Glomerular visceral epithelial cell (primary cell): ENCODE data around the gene CAST.

Experiments
- DNase-seq: peaks from one replicate; pipeline ENCODE4 v3.0.0-alpha.2; 2016; ENCODE audit errors: extremely low spot score

Gene CAST

DNA sequence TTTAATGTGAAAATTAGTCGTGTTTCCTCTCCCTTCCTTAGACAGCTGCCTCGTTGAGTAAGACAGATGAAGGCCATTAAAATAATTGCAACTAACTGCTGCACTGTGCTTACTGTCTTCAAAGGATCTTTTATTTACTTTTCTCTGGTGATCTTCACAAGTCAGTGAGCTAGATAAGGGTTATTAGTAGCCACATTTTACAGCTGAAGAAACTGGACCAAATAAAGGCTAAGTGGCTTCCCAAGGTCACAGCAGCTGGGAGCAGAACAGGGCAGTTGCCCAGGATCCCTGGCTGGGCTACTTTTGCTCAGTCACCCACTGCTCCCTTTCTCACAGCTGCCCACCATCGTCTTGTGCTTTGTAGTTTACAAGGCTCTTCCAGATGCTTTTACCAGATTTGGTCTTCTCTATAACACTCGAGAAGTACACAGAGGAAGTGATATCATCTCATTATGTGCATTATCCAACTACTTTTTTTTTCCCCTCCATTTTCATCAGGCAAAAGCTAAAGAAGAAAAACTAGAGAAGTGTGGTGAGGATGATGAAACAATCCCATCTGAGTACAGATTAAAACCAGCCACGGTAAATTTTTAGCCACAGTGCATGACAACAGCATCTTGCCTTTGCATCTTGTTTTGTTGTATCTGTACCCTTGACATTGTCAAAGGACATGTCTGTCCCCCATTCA is 83.8 kb downstream of the CAST start:
- DNase-seq: no peak

DNA sequence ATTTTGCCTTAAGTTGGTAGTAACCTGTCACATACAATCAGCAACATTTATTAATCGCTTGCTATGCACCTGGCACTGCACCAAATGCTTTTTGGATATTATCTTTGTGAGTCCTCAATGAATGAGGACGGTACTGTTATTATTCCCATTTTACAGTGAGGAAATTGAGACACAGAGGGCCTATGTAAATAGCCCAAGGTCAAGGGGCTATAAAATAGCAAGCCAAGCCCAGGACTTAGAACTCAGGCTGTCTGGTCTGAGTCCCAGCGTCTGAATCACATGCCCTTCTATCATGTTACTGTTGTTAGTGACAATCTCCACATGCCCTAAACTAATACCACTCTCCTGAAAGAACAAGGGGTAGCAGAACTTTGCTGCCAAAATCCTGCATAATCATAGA is 85.5 kb downstream of the CAST start:
- DNase-seq: no peak

DNA sequence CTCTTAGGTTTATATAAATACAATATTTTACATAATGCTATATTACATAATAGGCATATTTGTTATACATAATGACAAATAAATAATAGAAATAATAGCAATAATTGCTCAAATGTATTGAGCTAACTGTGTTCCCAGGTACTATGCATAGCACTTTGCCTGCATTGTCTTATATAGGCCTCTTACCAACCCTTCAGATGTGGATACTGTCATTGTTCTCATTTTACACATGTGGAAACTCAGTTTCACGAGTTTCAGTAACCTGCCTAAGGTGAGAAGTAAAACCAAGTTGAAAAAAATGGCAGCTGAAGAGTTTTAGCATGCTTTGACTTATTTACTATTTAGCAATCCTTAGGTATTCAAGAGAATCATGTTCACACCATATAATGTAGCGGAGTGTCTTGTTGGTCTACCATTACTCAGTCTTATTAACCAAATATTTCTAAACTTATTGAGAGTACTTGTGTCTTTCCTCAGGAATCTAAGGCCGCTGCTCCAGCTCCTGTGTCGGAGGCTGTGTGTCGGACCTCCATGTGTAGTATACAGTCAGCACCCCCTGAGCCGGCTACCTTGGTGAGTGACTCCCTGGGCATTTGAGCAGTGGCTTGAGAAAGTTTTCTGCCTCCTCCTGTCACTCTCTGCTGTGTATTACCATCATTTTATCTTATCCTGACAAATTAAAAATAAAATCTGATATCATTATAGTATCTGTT is 88.1 kb downstream of the CAST start:
- no peak for DNase-seq

DNA sequence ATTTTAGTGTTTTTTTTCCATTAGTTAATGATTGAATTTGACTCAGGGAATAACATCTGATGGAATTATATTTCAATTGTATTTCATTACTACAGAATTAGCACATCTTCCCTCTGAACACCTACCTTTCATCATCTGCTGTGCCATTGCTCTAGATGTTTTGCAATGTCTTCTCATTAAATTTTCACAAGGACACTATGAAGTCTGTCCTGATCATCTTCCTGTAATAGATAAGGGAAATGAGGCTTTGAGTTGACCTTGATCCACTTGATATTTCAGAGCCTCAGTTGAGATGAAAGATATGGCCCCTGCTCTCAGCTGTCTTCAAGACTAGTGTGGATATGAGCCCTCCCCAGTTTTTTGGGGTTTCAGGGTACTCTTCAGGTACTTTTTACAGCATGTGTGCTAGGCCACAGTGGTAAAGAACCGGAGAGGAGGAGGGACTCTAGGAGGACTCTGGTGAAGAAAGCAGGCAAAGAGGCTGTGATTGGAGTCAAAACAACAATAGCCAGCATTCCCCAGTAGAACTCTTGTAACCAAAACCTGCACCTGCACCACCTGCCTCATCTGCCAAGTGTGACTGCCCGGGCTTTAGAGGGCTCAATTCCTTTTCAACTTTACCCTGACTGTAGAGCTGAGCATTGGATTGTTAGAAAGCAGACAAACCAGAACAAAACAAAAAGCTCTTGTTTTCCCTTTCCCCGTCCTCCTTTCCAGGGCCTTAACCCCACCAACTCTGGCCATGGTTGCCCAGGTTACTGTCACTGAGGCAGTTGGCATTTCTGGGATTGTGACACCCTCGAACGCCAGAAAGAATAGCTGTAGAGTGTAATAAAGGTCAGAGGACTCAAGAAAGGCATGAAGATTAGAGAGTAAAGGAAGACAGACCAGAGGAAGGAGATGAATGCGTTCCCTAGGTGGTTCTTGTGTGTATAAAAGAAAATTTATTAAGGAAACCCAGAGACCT is 89.3 kb downstream of the CAST start:
- no peak for DNase-seq

DNA sequence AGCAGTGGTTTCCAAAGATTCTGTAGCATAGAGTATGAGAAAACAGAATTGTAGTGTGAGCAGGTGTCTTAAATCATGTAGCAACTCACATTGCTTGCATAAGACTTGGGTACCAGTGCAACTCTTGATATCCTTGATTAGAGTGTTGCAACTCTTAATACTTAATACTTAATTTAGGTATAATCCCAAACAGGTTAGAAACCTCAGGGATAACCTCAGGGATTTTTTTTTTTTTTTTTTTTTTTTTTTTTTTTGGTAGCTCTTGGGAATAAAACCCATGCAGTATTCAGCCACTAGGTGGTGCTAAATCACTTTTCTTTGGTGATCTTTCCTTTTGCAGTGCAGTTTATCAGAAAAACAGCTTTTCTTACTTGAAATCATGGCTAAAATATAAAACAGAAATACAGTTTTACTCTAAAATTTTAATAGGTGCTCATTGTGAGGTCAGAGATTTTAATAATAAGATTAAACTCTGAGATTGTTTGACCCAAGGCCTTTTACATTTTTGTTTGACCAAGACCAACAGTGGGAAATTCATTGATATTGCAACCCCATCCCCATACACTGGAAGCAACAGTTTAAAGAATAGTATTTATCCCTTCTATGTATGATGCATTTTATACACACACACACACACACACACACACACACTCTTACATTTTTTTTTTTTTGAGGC is 90.3 kb downstream of the CAST start:
- peak; percentile 70 for DNase-seq

DNA sequence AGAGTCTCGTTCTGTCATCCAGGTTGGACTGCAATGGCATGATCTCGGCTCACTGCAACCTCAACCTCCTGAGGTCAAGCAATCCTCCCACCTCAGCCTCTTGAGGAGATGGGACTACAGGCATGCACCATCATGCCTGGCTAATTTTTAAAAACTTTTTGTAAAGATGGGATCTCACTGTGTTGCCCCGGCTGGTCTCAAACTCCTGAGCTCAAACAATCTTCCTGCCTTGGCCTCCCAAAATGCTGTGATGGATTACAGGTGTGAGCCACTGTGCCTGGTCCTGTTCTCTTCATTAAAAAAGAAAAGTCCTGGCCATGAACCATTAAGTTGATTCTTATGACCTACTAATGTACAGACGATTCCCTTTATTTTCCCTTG is 90.8 kb downstream of the CAST start:
- no peak for DNase-seq

DNA sequence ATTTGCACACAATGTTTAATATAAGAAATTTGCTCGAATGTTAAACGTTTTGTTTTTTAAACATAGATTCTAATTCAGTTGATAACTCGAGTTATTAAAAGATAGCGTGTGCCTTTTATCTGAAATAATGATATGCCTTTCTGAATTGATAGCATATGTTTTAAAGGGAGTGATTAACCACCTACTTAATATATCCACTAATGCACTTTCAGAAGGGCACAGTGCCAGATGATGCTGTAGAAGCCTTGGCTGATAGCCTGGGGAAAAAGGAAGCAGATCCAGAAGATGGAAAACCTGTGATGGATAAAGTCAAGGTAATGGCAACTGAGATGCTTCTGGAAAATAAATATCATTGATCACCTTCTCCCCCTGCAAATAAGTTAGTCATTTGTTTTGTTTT is 91.7 kb downstream of the CAST start:
- no peak for DNase-seq

DNA sequence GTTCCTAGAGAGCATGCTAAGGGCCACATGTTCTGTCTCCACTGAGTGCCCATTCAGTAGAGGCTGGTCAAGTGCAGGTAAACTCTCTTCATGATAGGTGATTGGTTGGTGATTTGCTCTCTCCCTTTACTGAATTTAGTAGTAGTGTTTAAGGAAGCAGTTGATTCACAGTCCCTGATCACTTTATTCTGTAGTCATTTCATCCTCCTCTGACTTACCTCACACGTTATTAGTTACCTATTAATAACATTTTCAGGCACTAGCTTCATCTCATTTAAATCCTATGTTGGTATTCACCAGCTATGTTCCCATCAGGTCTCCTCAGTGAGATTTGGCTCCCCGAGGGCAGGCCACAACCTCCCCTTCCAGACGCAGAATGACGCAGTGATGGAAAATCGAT is 93.7 kb downstream of the CAST start:
- DNase-seq: no peak

DNA sequence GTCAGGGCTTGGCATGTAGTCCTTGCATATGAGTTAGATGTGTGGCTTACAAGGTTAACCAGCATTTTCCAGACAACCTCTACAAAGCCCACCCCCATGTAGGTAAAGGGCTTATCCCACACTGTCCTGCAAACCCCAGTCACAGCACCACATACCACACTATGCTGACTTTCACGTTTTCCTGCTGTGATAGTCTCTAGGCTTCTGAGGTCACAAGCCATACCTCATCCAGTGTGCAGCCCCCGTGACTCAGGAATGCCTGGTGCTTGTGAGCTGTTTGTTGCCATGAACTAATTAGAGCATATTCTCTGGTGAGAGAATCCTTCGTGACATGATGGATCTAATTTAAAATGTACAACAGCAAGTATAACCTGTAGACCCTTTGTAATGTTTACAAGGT is 94.8 kb downstream of the CAST start:
- DNase-seq: no peak

DNA sequence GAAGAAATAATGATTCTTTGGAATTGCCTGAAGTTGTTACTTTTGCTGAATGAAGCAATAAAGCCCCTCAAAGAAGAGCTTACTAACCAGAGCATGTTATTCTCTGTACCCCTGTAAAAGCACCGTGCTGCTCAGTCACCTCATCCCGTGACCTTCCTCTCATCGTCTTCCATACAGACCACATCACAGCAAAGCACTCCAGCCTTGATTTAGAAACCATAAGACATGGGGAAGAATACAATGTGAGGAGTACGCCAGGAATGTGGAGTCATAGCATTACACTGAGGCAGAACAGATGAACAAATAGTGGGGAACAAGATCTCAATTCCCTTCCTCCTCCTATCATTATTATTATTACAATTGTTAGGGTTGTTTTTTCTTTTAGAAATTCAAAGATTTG is 96.4 kb downstream of the CAST start:
- no peak for DNase-seq

DNA sequence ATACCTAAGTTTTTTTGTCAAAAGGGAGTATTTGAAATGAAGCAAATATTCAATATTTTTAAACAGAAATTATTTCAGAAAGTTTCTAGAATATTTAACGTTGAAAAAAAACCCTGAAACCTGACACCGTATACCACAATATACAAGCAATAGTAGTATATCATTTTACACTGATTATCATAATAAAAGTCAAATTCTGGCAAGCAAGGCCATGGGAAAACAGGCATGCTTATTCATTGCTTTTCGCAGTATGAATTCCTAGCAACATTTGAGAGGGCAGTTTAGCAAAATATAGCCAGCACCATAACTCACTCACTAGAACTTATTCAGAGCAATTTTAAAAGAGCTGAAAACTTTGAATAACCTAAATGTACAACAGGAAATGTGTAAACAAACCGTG is 99.4 kb downstream of the CAST start:
- DNase-seq: no peak

DNA sequence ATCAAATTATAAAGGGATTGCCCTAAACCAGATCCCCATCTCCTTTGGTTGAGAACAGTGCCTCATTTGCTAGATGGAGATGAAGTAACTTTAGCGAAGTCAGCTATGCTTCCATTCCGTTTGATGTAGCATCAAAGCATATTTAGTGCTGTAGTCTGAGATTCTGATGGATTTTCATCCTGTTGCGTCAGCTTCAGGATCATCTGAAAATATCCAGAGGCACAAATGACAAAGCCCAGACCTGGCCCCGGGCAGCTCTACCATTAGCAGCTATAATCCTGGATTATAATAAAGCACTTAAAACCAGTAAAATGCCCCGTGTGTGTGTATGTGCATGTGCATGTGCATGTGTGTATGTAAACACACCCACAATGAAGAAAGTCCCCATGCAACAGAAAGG is 100.8 kb downstream of the CAST start:
- no peak for DNase-seq

DNA sequence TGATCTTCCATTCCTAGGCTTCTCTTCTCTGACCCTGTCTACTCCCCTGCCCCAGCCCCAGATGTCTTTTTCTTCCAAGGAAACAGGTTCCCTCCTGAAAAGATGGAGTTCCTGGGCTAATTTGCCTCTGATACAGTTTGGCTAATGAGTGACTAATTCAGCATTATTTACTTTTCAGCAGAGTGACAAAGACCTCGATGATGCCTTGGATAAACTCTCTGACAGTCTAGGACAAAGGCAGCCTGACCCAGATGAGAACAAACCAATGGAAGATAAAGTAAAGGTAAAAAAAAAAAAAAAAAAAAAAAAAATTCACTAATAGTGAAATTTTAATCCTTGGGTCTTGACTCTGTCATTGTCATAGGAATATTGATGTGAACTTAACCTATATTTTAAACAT is 102.9 kb downstream of the CAST start:
- no peak for DNase-seq

DNA sequence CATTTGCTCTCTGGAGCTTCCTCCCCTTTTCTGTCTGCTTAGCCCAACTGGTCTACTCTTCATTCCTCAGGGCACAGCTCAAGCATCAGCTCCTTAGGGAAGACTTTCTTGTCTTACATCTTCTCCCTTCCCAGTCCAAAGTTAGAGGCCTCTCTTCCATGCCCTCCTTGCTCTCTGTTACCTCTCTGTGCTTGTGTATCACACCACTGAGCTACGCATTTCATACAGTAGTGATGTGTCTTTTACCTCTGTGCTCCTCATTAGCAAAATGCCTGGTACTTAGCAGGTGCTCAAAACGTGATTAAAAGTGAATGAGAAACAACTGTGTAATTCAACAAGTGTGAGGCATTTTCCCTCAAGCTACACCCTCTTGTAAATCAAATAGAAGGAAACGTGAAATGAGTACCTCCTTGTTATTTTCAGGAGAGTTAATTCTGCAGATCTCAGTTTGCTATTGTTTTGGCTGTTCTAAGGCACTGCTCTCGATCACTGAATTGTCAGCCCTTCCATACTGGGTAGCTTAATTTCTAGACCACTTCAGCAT is 106.6 kb downstream of the CAST start:
- no peak for DNase-seq

DNA sequence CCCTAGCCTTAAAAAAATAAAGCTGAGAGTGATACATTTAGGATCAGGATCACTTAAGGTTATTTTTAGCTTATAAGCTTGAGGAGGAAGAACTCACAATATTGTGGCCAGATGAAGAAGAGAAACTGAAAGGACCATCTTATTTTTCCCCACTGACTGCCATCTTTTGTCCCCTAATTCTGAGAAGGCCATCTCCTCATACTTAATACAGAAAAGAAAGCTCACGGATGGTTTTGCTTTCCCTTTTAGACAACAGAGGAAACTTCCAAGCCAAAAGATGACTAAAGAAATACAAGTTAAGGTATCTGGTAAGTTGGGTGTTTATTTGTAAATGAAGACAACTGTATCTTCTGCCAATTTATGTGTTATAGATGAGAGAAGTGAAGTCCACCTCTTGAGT is 109.2 kb downstream of the CAST start:
- DNase-seq: no peak

DNA sequence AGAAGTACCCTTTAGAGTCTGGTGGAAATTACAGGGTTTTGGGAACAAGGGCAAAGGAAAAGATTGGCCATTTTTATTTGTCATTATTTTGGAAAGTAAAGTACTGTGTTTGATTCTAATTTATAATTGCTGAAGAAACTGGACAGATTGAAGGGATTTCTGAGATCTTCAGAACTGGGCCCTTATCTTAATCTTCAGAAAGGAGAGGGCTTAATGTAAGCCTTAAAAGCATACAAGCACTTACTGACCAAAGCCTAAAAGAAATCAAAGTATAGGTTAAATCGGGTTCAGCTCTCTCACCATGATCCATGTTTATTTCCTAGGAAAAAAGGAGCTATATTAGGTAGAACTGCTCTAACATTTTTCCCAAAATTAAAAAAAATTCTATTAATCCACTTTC is 109.9 kb downstream of the CAST start:
- no peak for DNase-seq

DNA sequence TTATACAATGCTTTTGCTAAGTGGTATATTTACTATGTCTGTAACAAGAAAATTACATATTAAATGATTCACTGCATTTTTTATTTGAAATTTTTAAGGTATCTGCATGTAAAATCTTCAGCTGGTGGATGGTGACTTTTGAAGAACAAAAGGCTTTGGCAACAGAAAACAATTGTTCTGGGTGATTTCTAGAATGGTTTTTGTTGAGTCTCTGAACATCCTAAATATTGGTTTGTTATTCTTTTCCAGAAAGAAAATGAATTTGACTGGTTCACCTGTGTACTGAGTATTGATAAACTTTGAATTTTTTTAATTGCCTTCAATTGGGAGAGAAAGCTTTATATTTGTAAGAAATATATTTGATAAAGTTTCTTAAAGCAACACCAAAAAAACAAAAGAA is 110.4 kb downstream of the CAST start:
- no peak for DNase-seq

DNA sequence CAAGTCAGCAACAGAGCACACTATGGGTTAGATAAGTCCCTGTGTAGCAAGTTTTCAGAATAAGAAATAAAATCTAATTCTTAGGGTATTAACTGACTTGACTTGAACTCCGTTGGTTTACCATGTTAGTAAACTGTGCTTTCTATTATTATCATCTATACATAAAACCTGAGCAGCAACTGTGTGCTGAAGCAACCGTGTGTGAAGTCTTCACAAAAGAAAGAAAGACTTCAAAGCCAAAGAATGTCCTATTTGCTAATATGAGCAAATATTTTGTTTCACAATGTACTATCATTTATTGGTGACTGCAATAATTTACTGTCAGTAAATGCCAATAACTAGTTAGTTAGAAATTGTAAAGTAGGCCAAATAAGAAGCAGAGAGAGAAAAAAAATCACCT is 112.9 kb downstream of the CAST start:
- DNase-seq: no peak

DNA sequence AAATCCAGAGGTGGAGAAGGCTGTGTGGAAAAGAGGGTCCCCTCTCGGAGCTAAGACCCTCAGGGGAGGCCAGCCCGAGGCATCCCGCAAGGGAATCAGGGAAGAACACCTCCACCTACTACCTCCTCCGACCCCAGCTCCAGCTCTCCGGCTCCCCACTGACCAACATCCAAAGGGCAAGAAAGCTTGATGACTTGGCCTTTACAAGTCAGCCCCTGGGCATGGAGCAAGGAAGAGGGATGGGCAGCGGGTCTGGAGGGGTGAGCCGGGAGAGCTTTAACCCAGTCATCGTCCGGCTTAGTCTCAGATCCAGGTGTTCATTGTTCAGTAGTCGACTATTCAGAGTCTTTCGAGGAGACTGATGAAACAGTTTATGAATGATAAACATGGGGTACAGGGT is 113.5 kb downstream of the CAST start:
- DNase-seq: no peak

DNA sequence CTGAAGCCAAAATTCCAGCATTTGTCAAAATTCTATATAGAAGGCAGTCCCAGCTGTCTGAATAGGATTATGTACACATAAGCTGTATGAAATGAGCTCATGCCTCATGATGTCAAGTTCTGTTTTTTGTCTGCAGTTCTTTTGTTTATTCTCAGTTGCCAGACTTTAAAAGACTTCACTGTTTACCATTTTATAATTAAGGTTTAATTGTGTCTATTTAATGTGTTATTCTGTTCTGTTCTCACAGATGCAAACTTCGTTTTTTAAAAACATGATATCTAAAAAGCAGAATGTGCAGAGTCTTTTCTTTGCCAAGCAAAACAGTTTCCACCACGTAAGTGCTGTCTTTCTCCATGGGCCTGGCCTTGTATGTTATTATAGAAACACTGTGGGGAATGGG is 114.4 kb downstream of the CAST start:
- DNase-seq: no peak

DNA sequence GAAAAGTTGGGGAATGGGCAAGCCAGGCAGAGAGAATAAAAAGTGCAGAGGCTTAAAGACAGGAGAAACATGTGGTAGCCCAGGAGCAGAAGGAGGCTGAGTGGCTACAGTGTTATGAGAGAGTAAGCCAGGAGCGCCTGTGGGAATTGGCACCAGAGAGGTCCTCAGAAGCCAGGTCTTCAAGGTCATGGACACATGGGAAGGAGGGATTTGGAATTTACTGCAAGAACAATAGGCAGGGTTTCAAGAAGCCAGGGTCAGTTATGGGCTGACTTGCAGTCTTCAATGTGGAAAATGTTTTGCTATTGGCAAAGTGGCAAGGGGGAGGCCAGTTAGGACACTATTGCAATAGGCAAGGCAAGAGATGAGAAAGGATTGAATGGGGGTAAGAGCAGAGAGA is 116.2 kb downstream of the CAST start:
- no peak for DNase-seq

DNA sequence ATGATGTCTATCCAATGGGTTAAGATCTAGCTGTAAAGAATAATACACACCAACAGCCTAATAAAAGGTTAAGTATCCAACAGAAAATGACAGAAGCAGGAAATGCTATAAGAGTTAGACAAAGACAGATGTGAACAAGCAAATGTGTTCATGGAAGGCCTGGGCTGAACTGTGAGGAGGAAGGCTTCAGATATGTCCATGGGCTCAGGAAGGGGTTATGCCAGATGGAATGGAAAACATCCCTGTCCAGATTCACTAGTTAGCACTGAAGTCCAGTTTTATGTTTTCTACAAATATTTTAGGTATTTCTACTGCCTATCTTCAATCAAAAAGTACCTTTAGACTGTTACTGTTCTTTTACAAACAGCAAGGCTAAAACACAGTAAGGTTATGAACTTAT is 118.5 kb downstream of the CAST start:
- DNase-seq: no peak
